ENCODE results near the gene SNTG2.

Gene SNTG2

DNA sequence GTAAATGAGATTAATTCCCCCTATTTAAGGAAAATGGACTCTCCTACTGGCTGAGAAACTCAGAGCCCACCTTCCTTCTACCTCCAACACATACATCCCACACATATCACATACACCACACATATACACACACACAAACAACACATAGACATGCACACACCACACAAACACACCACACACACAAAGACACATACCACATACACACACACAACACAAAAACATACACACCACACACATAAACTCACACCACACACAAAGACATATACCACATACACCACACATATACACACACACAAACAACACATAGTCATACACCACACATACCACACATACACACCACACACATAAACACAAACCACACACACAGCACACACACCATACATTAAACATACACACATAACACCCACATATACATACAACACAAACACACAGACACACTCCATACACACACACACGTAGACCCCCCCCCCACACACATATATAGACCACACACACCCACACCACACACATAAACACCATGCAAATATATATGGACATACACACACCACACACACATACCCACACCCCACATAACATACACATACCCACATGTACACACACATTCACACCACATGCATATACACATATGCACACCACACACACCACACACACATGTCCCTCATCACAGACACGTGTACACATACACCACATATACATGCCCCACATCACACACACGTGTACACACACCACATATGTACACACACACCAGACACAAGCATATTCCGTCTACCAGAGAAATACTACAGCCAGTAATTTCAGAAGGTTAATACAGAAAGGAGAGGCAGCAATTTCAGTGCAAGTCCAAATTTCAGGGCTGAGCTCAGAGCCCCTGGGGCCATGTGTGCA lies 204.3 kb downstream of the SNTG2 start:
- Histone ChIP-seq H3K27me3 (ENCODE audit: control insufficient read depth in 1 of 2, insufficient read depth in 2 of 2, low read length in 2 of 2) (no peaks in the 10 kb centered on the region), H3K4me3 (ENCODE audit: low read depth in 1 of 2, low read length in 2 of 2) (no peak overlapping the region), H3K9ac (ENCODE audit: low read length) (no peak overlapping the region), H3K27ac (ENCODE audit: low read depth, low read length) (no peak overlapping the region), H3K9me3 (ENCODE audit: low read length) (no peaks in the 10 kb centered on the region), H3K4me1 (ENCODE audit: insufficient read depth, low read length) (no peaks in the 10 kb centered on the region), H3K36me3 (ENCODE audit: insufficient read depth, low read length) (no peaks in the 10 kb centered on the region)

DNA sequence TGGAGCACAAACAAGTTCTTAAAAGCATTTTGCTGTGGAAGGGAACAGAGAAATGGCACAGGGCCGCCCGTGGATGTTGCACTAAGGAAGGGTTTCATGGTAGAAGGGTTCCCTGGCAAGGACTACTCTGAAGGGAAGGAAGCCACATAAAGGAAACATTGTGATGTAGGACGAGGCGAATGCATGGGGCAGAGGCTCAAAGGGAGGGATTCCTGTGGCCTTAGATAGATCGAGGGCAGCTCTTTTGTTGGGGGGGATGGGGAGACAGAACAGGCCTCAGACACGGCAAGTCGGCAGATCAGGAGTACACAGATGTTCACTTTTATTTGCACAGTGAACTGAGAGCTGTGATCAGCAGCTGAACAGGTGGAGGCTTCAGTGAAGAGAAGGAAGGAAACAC lies 205.4 kb downstream of the SNTG2 start:
- Histone ChIP-seq H3K9me3 (ENCODE audit: low read length) (no peaks in the 10 kb centered on the region), H3K4me1 (ENCODE audit: insufficient read depth, low read length) (no peaks in the 10 kb centered on the region), H3K4me3 (ENCODE audit: low read depth in 1 of 2, low read length in 2 of 2) (no peak overlapping the region), H3K27me3 (ENCODE audit: control insufficient read depth in 1 of 2, insufficient read depth in 2 of 2, low read length in 2 of 2) (no peaks in the 10 kb centered on the region), H3K9ac (ENCODE audit: low read length) (no peak overlapping the region), H3K36me3 (ENCODE audit: insufficient read depth, low read length) (no peaks in the 10 kb centered on the region), H3K27ac (ENCODE audit: low read depth, low read length) (no peak overlapping the region)

DNA sequence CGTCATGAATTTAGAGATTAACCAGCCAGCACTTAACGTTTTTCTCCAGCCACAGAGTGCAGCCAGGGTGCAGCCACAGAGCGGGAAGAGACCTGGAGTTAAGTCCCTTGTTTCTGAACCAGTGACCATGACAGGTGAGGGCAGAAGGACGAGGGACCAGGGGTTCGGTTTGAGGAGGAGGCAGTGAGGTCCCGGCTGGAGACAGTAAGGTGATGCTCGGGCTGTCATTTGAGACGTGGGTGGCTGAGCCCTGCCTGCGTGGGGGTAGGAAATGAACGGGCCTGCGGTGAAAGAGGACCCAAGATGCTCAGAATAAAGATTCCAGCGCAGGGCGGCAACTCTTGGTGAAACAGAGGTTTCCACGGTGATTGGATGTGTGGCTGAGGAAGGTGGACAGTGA lies 205.9 kb downstream of the SNTG2 start:
- Histone ChIP-seq H3K9me3 (ENCODE audit: low read length) (no peaks in the 10 kb centered on the region), H3K27ac (ENCODE audit: low read depth, low read length) (no peak overlapping the region), H3K9ac (ENCODE audit: low read length) (no peak overlapping the region), H3K4me3 (ENCODE audit: low read depth in 1 of 2, low read length in 2 of 2) (no peak overlapping the region), H3K4me1 (ENCODE audit: insufficient read depth, low read length) (no peaks in the 10 kb centered on the region), H3K36me3 (ENCODE audit: insufficient read depth, low read length) (no peaks in the 10 kb centered on the region), H3K27me3 (ENCODE audit: control insufficient read depth in 1 of 2, insufficient read depth in 2 of 2, low read length in 2 of 2) (no peaks in the 10 kb centered on the region)

DNA sequence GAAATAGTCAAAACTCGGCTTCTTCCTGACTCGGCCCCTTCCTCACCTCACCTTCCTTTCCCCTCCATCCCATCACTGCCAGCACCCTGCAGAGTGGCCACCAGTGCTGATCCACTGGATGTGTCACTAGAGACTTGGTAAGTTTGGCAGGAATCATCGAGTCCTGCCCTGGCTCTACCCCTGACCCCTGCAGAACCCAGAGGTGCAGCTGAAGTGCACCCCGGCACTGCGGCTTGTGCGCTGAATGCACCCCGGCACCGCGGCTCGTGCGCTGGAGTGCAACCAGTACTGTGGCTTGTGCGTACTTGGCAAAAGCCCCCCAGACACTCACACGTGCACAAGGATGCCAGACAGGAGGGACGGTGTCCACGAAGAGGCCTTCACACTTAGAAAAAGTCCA lies 206.5 kb downstream of the SNTG2 start:
- no peak overlapping the region for H3K4me3 ChIP-seq (ENCODE audit: low read depth in 1 of 2, low read length in 2 of 2)
- no peaks in the 10 kb centered on the region for H3K4me1 ChIP-seq (ENCODE audit: insufficient read depth, low read length)
- H3K36me3 ChIP-seq (ENCODE audit: insufficient read depth, low read length) = no peaks in the 10 kb centered on the region
- H3K27ac ChIP-seq (ENCODE audit: low read depth, low read length) = no peak overlapping the region
- no peak overlapping the region for H3K9ac ChIP-seq (ENCODE audit: low read length)
- H3K27me3 ChIP-seq (ENCODE audit: control insufficient read depth in 1 of 2, insufficient read depth in 2 of 2, low read length in 2 of 2) = no peaks in the 10 kb centered on the region
- no peaks in the 10 kb centered on the region for H3K9me3 ChIP-seq (ENCODE audit: low read length)

DNA sequence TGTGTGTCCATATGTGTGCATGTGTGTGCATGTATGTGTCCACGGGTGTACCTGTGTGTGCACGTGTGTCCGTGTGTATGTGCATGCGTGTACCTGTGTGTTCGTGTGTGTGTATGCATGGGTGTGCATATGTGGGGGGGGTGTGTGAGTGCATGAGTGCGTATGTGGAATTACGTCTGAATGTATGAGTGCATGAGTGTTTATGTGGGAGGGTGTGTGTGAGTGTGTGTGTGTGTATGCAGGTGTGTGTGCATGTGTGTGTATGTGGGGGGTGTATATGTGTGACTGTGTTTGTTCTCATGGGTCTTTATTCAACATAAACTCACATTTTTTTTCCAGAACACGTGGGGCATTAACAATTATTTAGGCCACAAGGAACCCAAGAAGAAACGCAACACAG lies 208.4 kb downstream of the SNTG2 start:
- Histone ChIP-seq H3K27ac (ENCODE audit: low read depth, low read length) (no peak overlapping the region), H3K27me3 (ENCODE audit: control insufficient read depth in 1 of 2, insufficient read depth in 2 of 2, low read length in 2 of 2) (no peaks in the 10 kb centered on the region), H3K4me3 (ENCODE audit: low read depth in 1 of 2, low read length in 2 of 2) (no peak overlapping the region), H3K9ac (ENCODE audit: low read length) (no peak overlapping the region), H3K9me3 (ENCODE audit: low read length) (no peaks in the 10 kb centered on the region), H3K36me3 (ENCODE audit: insufficient read depth, low read length) (no peaks in the 10 kb centered on the region), H3K4me1 (ENCODE audit: insufficient read depth, low read length) (no peaks in the 10 kb centered on the region)

DNA sequence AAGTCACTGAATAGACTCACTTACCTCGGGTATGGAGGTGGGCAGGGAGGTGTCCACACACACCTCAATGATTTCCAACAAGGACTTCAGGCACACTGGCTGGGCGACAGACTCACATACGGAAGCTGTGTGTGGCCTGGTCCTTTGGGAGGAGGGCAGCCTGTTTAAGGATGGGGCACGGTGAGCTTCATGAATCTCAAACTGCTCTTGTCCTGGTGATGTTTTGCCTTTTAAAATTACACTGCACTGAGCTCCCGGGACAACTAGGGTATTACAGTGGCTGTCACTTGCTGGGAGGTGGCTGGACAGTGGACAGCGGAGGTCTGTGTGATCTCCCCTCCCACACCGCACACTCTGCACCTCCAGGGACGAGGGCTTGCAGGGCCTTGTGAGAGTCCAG lies 211.6 kb downstream of the SNTG2 start:
- Histone ChIP-seq H3K27me3 (ENCODE audit: control insufficient read depth in 1 of 2, insufficient read depth in 2 of 2, low read length in 2 of 2) (no peaks in the 10 kb centered on the region), H3K4me3 (ENCODE audit: low read depth in 1 of 2, low read length in 2 of 2) (no peak overlapping the region), H3K4me1 (ENCODE audit: insufficient read depth, low read length) (no peaks in the 10 kb centered on the region), H3K9ac (ENCODE audit: low read length) (no peak overlapping the region), H3K36me3 (ENCODE audit: insufficient read depth, low read length) (no peaks in the 10 kb centered on the region), H3K27ac (ENCODE audit: low read depth, low read length) (no peak overlapping the region), H3K9me3 (ENCODE audit: low read length) (no peaks in the 10 kb centered on the region)

DNA sequence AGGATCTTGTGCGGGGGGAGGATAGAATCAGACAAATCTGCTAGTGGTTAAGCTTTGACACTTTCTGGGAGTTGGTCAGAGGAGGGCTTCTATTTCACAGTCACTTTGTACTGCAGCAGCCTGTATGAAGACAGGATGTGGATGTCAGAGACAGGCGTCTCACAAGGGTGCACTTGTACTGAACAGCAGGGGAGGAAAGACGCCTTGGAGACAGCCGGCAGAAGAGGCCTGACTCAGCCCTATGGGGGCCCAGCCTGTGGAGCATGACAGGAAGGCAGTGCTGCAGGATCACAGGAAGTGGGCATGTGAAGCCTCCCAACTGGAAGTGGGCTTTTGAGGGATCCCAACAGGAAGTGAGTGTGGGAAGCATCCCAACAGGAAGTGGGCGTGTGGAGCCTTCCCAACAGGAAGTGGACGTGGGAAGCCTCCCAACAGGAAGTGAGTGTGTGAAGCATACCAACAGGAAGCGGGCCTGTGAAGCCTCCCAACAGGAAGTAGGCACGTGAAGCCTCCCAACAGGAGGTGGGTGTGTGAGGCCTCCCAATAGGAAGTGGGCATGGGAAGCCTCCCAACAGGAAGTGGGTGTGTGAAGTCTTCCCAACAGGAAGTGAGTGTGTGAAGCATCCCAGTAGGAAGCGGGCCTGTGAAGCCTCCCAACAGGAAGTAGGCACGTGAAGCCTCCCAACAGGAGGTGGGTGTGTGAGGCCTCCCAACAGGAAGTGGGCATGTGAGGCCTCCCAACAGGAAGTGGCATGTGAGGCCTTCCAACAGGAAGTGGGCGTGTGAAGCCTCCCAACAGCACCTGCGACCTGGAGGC lies 212.3 kb downstream of the SNTG2 start:
- no peaks in the 10 kb centered on the region for H3K9me3 ChIP-seq (ENCODE audit: low read length)
- no peak overlapping the region for H3K9ac ChIP-seq (ENCODE audit: low read length)
- no peak overlapping the region for H3K27ac ChIP-seq (ENCODE audit: low read depth, low read length)
- no peaks in the 10 kb centered on the region for H3K36me3 ChIP-seq (ENCODE audit: insufficient read depth, low read length)
- H3K4me1 ChIP-seq (ENCODE audit: insufficient read depth, low read length) = no peaks in the 10 kb centered on the region
- H3K27me3 ChIP-seq (ENCODE audit: control insufficient read depth in 1 of 2, insufficient read depth in 2 of 2, low read length in 2 of 2) = no peaks in the 10 kb centered on the region
- no peak overlapping the region for H3K4me3 ChIP-seq (ENCODE audit: low read depth in 1 of 2, low read length in 2 of 2)

DNA sequence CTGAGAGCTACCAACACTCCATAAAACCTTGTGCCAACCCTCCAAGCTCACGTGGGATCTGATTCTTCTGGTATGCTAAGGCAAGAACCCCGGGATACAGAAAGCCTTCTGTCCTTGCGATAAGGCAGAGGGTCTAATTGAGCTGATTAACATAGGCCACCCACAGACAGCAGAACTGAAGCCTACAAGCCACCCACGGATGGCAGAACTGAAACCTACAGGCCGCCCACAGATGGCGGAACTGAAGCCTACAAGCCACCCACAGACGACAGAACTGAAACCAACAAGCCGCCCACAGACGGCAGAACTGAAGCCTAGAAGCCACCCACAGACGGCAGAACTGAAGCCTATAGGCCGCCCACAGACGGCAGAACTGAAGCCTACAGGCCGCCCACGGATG lies 216.3 kb downstream of the SNTG2 start:
- Histone ChIP-seq H3K4me1 (ENCODE audit: insufficient read depth, low read length) (no peaks in the 10 kb centered on the region), H3K9ac (ENCODE audit: low read length) (no peak overlapping the region), H3K9me3 (ENCODE audit: low read length) (no peaks in the 10 kb centered on the region), H3K4me3 (ENCODE audit: low read depth in 1 of 2, low read length in 2 of 2) (no peak overlapping the region), H3K36me3 (ENCODE audit: insufficient read depth, low read length) (no peaks in the 10 kb centered on the region), H3K27me3 (ENCODE audit: control insufficient read depth in 1 of 2, insufficient read depth in 2 of 2, low read length in 2 of 2) (no peaks in the 10 kb centered on the region), H3K27ac (ENCODE audit: low read depth, low read length) (no peak overlapping the region)

DNA sequence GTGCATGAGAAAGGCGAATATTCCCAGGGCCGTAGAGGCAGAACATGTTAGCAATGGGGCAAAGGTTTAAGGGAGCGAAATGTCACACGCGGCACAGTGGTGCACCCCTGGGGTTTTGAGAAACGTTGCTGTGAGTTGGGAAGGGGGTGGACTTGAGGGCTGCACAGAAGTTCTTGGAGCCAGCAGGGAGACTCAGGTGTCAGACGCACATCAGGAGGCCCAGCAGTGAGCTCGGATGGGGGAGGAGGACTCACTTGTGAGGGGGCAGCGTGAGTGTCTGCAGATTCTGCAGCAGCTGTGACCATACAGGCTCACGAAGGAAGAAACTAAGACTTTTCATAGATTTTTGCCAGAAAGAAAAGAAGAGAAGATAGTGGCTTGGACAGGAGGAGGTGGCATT lies 218.2 kb downstream of the SNTG2 start:
- Histone ChIP-seq H3K9me3 (ENCODE audit: low read length) (no peaks in the 10 kb centered on the region), H3K4me3 (ENCODE audit: low read depth in 1 of 2, low read length in 2 of 2) (no peak overlapping the region), H3K4me1 (ENCODE audit: insufficient read depth, low read length) (no peaks in the 10 kb centered on the region), H3K9ac (ENCODE audit: low read length) (no peak overlapping the region), H3K27ac (ENCODE audit: low read depth, low read length) (no peak overlapping the region), H3K36me3 (ENCODE audit: insufficient read depth, low read length) (no peaks in the 10 kb centered on the region), H3K27me3 (ENCODE audit: control insufficient read depth in 1 of 2, insufficient read depth in 2 of 2, low read length in 2 of 2) (no peaks in the 10 kb centered on the region)

DNA sequence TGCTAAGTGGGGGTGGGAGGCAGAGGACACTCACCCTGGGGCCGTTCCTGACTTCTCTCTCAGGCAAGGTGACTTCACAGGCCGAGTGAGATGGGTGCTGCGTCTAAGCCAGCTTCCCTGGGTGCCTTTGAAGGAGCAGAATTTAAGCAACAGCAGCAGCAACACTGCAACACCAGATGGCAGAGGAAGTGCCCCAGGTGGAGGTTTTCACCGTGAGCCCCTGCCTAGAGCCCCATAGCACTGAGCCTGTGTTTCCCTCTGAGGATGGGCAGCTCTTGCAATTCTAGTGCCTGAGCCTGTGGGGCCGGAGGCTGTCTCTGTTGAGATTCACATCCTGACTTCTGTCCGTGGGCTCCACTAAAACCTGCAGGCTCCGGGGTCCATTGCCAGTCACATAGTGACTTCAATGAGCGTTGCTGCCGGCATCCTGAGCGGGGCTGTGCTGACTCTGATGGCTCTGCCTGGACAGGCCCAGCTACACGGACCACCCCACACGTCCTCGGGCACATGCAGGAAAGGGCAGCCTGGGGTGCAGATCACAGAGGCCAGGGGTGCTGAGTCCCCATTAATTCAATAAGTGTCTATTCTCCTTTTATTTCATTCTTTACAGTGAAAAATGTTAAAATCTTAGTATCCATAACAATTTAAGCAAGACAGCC lies 218.8 kb downstream of the SNTG2 start:
- H3K36me3 ChIP-seq (ENCODE audit: insufficient read depth, low read length) = no peaks in the 10 kb centered on the region
- H3K27ac ChIP-seq (ENCODE audit: low read depth, low read length) = no peak overlapping the region
- no peaks in the 10 kb centered on the region for H3K4me1 ChIP-seq (ENCODE audit: insufficient read depth, low read length)
- no peak overlapping the region for H3K9ac ChIP-seq (ENCODE audit: low read length)
- H3K27me3 ChIP-seq (ENCODE audit: control insufficient read depth in 1 of 2, insufficient read depth in 2 of 2, low read length in 2 of 2) = no peaks in the 10 kb centered on the region
- H3K9me3 ChIP-seq (ENCODE audit: low read length) = no peaks in the 10 kb centered on the region
- H3K4me3 ChIP-seq (ENCODE audit: low read depth in 1 of 2, low read length in 2 of 2) = no peak overlapping the region

DNA sequence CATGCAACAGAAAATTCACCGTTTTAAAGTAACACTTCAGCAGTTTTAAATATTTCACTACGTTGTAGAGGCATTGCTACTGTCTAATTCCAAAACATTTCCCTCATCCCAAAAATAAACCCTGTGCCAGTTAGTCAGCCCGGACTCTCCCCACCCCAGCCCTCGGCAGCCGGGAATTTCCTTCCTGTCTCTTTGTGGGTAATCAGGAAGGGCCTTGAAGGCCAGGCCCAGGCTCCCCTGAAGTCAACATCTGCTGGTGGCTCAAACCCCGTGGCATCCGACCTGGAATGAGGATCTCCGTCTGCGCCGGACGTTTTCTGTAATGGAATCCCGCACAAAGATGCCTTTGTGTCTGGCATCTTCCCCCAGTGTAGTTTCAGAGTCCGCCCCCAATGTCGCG lies 219.6 kb downstream of the SNTG2 start:
- Histone ChIP-seq H3K9ac (ENCODE audit: low read length) (no peak overlapping the region), H3K36me3 (ENCODE audit: insufficient read depth, low read length) (no peaks in the 10 kb centered on the region), H3K27ac (ENCODE audit: low read depth, low read length) (no peak overlapping the region), H3K27me3 (ENCODE audit: control insufficient read depth in 1 of 2, insufficient read depth in 2 of 2, low read length in 2 of 2) (no peaks in the 10 kb centered on the region), H3K4me1 (ENCODE audit: insufficient read depth, low read length) (no peaks in the 10 kb centered on the region), H3K4me3 (ENCODE audit: low read depth in 1 of 2, low read length in 2 of 2) (no peak overlapping the region), H3K9me3 (ENCODE audit: low read length) (no peaks in the 10 kb centered on the region)
